Measurements from ENCODE around the gene ZNF543.
A peak's percentile ranks its signal among the peaks of the same experiment; 100 is the strongest.

The ZNF543 gene

GRCh38 chr19:57348136-57348535 is 27.9 kb downstream of the ZNF543 start:
- no peak for DNase-seq (ENCODE audit: extremely low read depth, low read depth)
- TF ChIP-seq CTCF (IDR thresholded peaks at IDR 0.05; ENCODE audit: low read depth, low read length), result no peak

DNA sequence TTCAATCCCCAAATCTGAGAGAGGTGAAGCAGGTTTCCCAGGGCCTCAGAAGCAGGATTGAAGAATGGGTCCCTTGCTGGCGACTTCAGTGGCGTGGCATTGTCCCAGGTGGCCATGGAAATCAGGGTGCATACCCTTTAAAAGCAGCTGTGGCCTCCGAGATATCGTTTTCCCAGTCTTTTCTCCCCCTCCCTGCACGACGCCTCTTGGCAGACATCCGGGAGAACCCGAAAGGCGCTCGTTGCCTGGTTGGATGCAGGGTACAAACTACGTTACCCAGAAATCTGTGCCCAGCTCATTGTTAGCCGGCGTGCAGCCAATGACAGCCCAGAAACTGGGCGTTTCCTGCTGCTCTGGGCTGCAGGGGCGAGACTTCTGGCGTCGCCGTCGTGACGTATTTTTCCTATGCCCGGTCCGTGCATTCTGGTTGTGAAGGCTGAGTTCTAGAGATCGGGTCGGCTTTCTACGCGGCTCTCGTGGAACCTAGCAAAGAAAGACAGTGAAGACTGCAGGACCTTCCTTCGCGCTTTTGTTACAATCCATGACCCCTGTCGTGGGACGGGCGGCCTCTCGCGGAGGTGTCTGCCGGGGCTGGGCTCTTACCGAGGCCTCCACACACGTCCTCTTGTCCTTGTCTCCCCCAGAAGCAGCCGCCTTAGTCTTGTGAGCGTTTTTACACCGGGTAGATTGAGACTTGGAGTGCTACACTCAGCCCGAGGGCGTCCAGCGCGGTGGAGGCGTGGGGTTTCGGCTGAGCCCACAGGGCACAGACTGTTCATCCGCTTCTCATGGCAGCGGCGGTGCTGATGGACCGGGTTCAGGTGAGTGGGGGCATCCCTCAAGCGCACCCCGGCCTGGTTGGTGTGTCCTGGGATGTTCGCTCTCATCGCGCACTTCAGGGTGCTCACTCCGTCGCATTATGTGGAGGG is 30.9 kb downstream of the ZNF543 start, which contains the start of gene ZNF304:
ZNF304 (plus strand) TSS at position 395 of the 929 bp plus-strand sequence; CDS start at position 789, 394 bp downstream.
- DNase-seq (ENCODE audit: extremely low read depth, low read depth), result peak; percentile 80
- no peak; the same call in 1 of the 2 replicates for TF ChIP-seq CTCF (IDR thresholded peaks at IDR 0.05; ENCODE audit: low read depth, low read length)

- no peak for DNase-seq (ENCODE audit: extremely low read depth, low read depth)
- TF ChIP-seq CTCF (IDR thresholded peaks at IDR 0.05; ENCODE audit: low read depth, low read length), result no peak
These were observed 31.6 kb downstream of the ZNF543 start for GRCh38 chr19:57351867-57352266.

- DNase-seq (ENCODE audit: extremely low read depth, low read depth), result no peak
- TF ChIP-seq CTCF (IDR thresholded peaks at IDR 0.05; ENCODE audit: low read depth, low read length), result no peak
These were observed 35.6 kb downstream of the ZNF543 start for GRCh38 chr19:57355916-57356315.

- DNase-seq (ENCODE audit: extremely low read depth, low read depth), result no peak
- TF ChIP-seq CTCF (IDR thresholded peaks at IDR 0.05; ENCODE audit: low read depth, low read length), result no peak
These were observed 37.1 kb downstream of the ZNF543 start for GRCh38 chr19:57357406-57357805.

GRCh38 chr19:57359300-57359699 is 39.0 kb downstream of the ZNF543 start:
- no peak for DNase-seq (ENCODE audit: extremely low read depth, low read depth)
- TF ChIP-seq CTCF (IDR thresholded peaks at IDR 0.05; ENCODE audit: low read depth, low read length), result no peak

DNA sequence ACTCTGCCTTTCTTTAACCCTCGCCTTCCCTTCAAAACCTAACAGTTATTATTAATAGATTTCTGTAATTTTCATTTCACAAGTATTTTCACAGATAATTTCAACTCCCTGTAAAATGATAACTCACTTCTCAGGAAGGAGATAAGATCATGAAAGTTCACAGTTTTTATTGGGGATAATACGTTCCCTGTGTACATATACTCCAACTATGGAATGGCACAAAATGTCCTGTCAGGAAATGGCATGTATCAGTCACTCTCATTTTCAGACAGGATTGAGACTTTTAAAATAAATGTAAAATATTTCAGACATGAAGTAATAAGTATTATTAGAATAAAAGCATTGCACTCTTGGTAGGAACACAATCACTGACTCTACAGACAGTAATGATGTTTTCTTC is 42.1 kb downstream of the ZNF543 start:
- DNase-seq (ENCODE audit: extremely low read depth, low read depth), result no peak
- no peak for TF ChIP-seq CTCF (IDR thresholded peaks at IDR 0.05; ENCODE audit: low read depth, low read length)
